Peyer's patch (tissue), 4 donors: Measurements from ENCODE around the gene HNRNPA3. TPM values are rescaled to one million over a fixed set of nuclear protein-coding genes. Genes with fewer than 3 reads are reported as not detected.
A peak's percentile ranks its signal among the peaks of the same experiment; 100 is the strongest.
"Not testable (repeated sequence)": the region's sequence is repeated elsewhere in the genome, so short reads cannot be mapped to it uniquely, and the experiment has no call there.

Experiments used
- DNase-seq, 3 donors: peaks; one replicate each; pipeline ENCODE4 v3.0.0-alpha.2; 2017 to 2019
- H3K27ac ChIP-seq, 4 donors: fragments of 200-600 bp; sonication (generic); one replicate each; pipeline ENCODE4 v1.5.1; 2016 to 2019
- H3K27me3 ChIP-seq, 2 donors: fragments of 200-600 bp; sonication (generic); one replicate each; pipeline ENCODE4 v1.5.1; 2019
- H3K36me3 ChIP-seq, 3 donors: fragments of 200-600 bp; sonication (generic); one replicate each; pipeline ENCODE4 v1.5.1; 2016 to 2019
- H3K4me1 ChIP-seq, 4 donors: fragments of 200-600 bp; sonication (generic); one replicate each; pipeline ENCODE4 v1.5.1; 2016 to 2019
- H3K4me3 ChIP-seq, 4 donors: fragments of 200-600 bp; sonication (generic); 1 replicate in 3 of 4; 2 replicates in 1 of 4; pipeline ENCODE4 v1.5.1; 2016 to 2019; ENCODE audit warnings: mild to moderate bottlenecking in 1 of 4
- H3K9me3 ChIP-seq, 4 donors: fragments of 200-600 bp; sonication (generic); one replicate each; pipeline ENCODE4 v1.5.1; 2016 to 2019; ENCODE audit warnings: mild to moderate bottlenecking in 1 of 4
- CTCF ChIP-seq, 6 experiments: fragments of 450-650 bp in 4 of 6; fragments of 200-600 bp in 2 of 6; sonication (generic) in 1 of 6; IDR thresholded peaks; one replicate each; pipeline ENCODE4 v1.5.1; 2017 to 2019; ENCODE audit warnings: antibody characterized with exemption in 6 of 6, mild to moderate bottlenecking in 3 of 6, moderate library complexity in 1 of 6
- POLR2A ChIP-seq, 2 donors: fragments of 450-650 bp; IDR thresholded peaks; one replicate each; pipeline ENCODE4 v1.5.1; 2017; ENCODE audit warnings: antibody characterized with exemption in 2 of 2, mild to moderate bottlenecking in 2 of 2, moderate library complexity in 2 of 2
- total RNA-seq, 4 donors: library from RNA; depleted of rRNA; stranded (reverse); fragments of >200 nt; gene quantifications; one replicate each; pipeline ENCODE4 v1.1.0, GENCODE V29; 2016

The HNRNPA3 gene
- total RNA-seq, 4 donors from 2014 or later, result 40.8 to 112 (median 60.5) TPM

- Histone ChIP-seq H3K9me3 (no peaks in the 10 kb centered on the region), H3K4me1 (no peaks in the 10 kb centered on the region), H3K27ac (no peak overlapping the region), H3K4me3 (no peak overlapping the region), H3K27me3 (no peaks in the 10 kb centered on the region), H3K36me3 (no peaks in the 10 kb centered on the region)
- TF ChIP-seq CTCF (IDR thresholded peaks at IDR 0.05) (no peak), POLR2A (IDR thresholded peaks at IDR 0.05) (no peak)
- DNase-seq, result no peak
These were observed 17.4 kb upstream of the HNRNPA3 start for GRCh38 chr2:177195194-177195593.

GRCh38 chr2:177200419-177200818, 12.2 kb upstream of the HNRNPA3 start:
- not testable (repeated sequence) for DNase-seq, H3K27me3 ChIP-seq, H3K4me3 ChIP-seq, H3K4me1 ChIP-seq, H3K36me3 ChIP-seq, H3K9me3 ChIP-seq, H3K27ac ChIP-seq

- no peak for DNase-seq
- Histone ChIP-seq H3K27ac (no peak overlapping the region), H3K36me3 (no peaks in the 10 kb centered on the region), H3K4me3 (no peak overlapping the region), H3K4me1 (no peaks in the 10 kb centered on the region), H3K27me3 (no peaks in the 10 kb centered on the region), H3K9me3 (no peaks in the 10 kb centered on the region)
- TF ChIP-seq POLR2A (IDR thresholded peaks at IDR 0.05) (no peak), CTCF (IDR thresholded peaks at IDR 0.05) (no peak)
These were observed 10.7 kb upstream of the HNRNPA3 start for GRCh38 chr2:177201919-177202346.

- Histone ChIP-seq H3K4me1 (no peaks in the 10 kb centered on the region), H3K27ac (no peak overlapping the region), H3K4me3 (no peak overlapping the region), H3K9me3 (no peaks in the 10 kb centered on the region), H3K36me3 (no peaks in the 10 kb centered on the region), H3K27me3 (no peaks in the 10 kb centered on the region)
- TF ChIP-seq POLR2A (IDR thresholded peaks at IDR 0.05) (no peak), CTCF (IDR thresholded peaks at IDR 0.05) (no peak)
- no peak for DNase-seq
These were observed 8.2 kb upstream of the HNRNPA3 start for GRCh38 chr2:177204417-177204816.

GRCh38 chr2:177207101-177207500, 5.5 kb upstream of the HNRNPA3 start:
- Histone ChIP-seq H3K4me1 (peaks cover 0 to 5% (median 2%) of the 10 kb centered on the region in 4 donors), H3K27me3 (no peaks in the 10 kb centered on the region), H3K27ac (no peak overlapping the region), H3K36me3 (no peaks in the 10 kb centered on the region), H3K9me3 (no peaks in the 10 kb centered on the region), H3K4me3 (no peak overlapping the region)
- no peak for DNase-seq
- TF ChIP-seq POLR2A (IDR thresholded peaks at IDR 0.05) (no peak), CTCF (IDR thresholded peaks at IDR 0.05) (no peak)

GRCh38 chr2:177211169-177211568, 1.4 kb upstream of the HNRNPA3 start:
- DNase-seq, result no peak
- Histone ChIP-seq H3K36me3 (peaks cover 0 to 9% (median 0%) of the 10 kb centered on the region in 3 donors), H3K9me3 (no peaks in the 10 kb centered on the region), H3K4me3 (peak overlapping the region in 2 of 4 donors; percentile 80 to 99), H3K27ac (peak overlapping the region; percentile 98 to 100 (median 100)), H3K27me3 (no peaks in the 10 kb centered on the region), H3K4me1 (peaks cover 0 to 21% (median 10%) of the 10 kb centered on the region in 4 donors)
- TF ChIP-seq POLR2A (IDR thresholded peaks at IDR 0.05), result no peak
- no peak for TF ChIP-seq CTCF (IDR thresholded peaks at IDR 0.05)
